HCT116 (cell line): ENCODE data around the gene KIF5C. TPM values are rescaled to one million over a fixed set of nuclear protein-coding genes. Genes with fewer than 3 reads are reported as not detected.

Experiments used
- ATAC-seq: fragments of 200-7000 bp; cut with Tn5 transposase; 2 replicates; pipeline ENCODE4 v1.9.1; 2020; ENCODE audit warnings: mild to moderate bottlenecking, moderate library complexity
- BruUV-seq: library from RNA; stranded (reverse); fragments of 400-500 nt; replicated peaks from 2 replicates; lab custom pipeline; 2021; lab: Mats Ljungman, UMichigan
- CTCF ChIA-PET: fragments of 300-600 bp; sonication (Branson Sonifier 250); formaldehyde crosslinking; loops from one replicate; lab custom pipeline; 2021; ENCODE audit warnings: antibody characterized with exemption; lab: Charles Lee
- POLR2A ChIA-PET: fragments of 300-600, 350-600 bp; sonication (Branson Sonifier 250); formaldehyde crosslinking; loops from one replicate; lab custom pipeline; 2021; ENCODE audit warnings: antibody characterized with exemption; lab: Charles Lee
- RAD21 ChIA-PET, 2 experiments: fragments of 300-600 bp; sonication (Branson Sonifier 250); formaldehyde crosslinking; loops; one replicate each; lab custom pipeline; 2023; ENCODE audit warnings: low total read pairs in 2 of 2; ENCODE audit not compliant: uncharacterized antibody in 2 of 2, unreplicated experiment in 2 of 2, low non-redundant PET in 1 of 2; lab: Charles Lee
- DNase-seq: peaks from one replicate; pipeline ENCODE4 v3.0.0-alpha.2; 2010; ENCODE audit warnings: low read depth, low spot score
- H2AFZ ChIP-seq: fragments of 200-600 bp; shearing (Covaris generic), sonication (generic); 2 replicates; pipeline ENCODE4 v1.6.1; 2017; ENCODE audit warnings: low read depth, mixed run types, mixed read lengths, antibody characterized with exemption, low read length; ENCODE audit not compliant: poor library complexity, severe bottlenecking
- H3K27ac ChIP-seq: 2 replicates; pipeline ENCODE4 v1.5.1; 2012; ENCODE audit warnings: low read depth, low read length
- H3K27me3 ChIP-seq: fragments of 200-600 bp; sonication (generic); 2 replicates; pipeline ENCODE4 v1.6.1; 2016; ENCODE audit warnings: mixed run types, low read length, mixed read lengths; ENCODE audit not compliant: insufficient read depth
- H3K36me3 ChIP-seq, 2 experiments: fragments of 200-500 bp in 1 of 2; fragments of 200-600 bp in 1 of 2; sonication (Bioruptor generic) in 1 of 2; sonication (generic) in 1 of 2; 2 replicates each; pipeline versions ENCODE4 v1.5.1 to v1.6.1; 2014 to 2016; ENCODE audit warnings: low read length in 2 of 2, inconsistent platforms in 1 of 2, mixed read lengths in 1 of 2, mixed run types in 1 of 2; ENCODE audit not compliant: insufficient read depth in 2 of 2, control insufficient read depth in 1 of 2
- H3K4me1 ChIP-seq, 2 experiments: fragments of 200-600 bp in 1 of 2; sonication (generic) in 1 of 2; 2 replicates each; pipeline versions ENCODE4 v1.5.1 to v1.6.1; 2012 to 2017; ENCODE audit warnings: low read length in 2 of 2, inconsistent platforms in 1 of 2, mild to moderate bottlenecking in 1 of 2, mixed read lengths in 1 of 2, mixed run types in 1 of 2, moderate library complexity in 1 of 2; ENCODE audit not compliant: insufficient read depth in 2 of 2, control insufficient read depth in 1 of 2
- H3K4me2 ChIP-seq: fragments of 200-600 bp; sonication (generic); 2 replicates; pipeline ENCODE4 v1.6.1; 2017; ENCODE audit warnings: mixed run types, low read length, mixed read lengths
- H3K4me3 ChIP-seq, 2 experiments: fragments of 200-600 bp in 1 of 2; sonication (generic) in 1 of 2; replicated peaks in 1 of 2; 2 replicates each; pipeline ENCODE4 v1.5.1; 2011 to 2016; ENCODE audit warnings: low read length in 2 of 2, control low read depth in 1 of 2, low read depth in 1 of 2, mild to moderate bottlenecking in 1 of 2, mixed read lengths in 1 of 2, mixed run types in 1 of 2
- H3K79me2 ChIP-seq: fragments of 200-600 bp; sonication (generic); 2 replicates; pipeline ENCODE4 v1.6.1; 2017; ENCODE audit warnings: mild to moderate bottlenecking, mixed run types, low read length, moderate library complexity, mixed read lengths; ENCODE audit not compliant: insufficient read depth
- H3K9ac ChIP-seq: fragments of 200-600 bp; sonication (generic); 2 replicates; pipeline ENCODE4 v1.6.1; 2016; ENCODE audit warnings: low read length, mixed read lengths
- H3K9me2 ChIP-seq: fragments of 200-600 bp; sonication (generic), shearing (Covaris generic); 2 replicates; pipeline ENCODE4 v1.6.1; 2017; ENCODE audit warnings: mixed run types, mild to moderate bottlenecking, moderate library complexity; ENCODE audit not compliant: insufficient read depth
- H3K9me3 ChIP-seq, 2 experiments: fragments of 200-500 bp in 1 of 2; fragments of 200-600 bp in 1 of 2; sonication (Bioruptor generic) in 1 of 2; sonication (generic) in 1 of 2; 2 replicates each; pipeline ENCODE4 v1.6.1; 2014 to 2017; ENCODE audit warnings: low read length in 2 of 2, mixed read lengths in 2 of 2, inconsistent platforms in 1 of 2, low read depth in 1 of 2, mild to moderate bottlenecking in 1 of 2, mixed run types in 1 of 2, moderate library complexity in 1 of 2; ENCODE audit not compliant: control insufficient read depth in 1 of 2, insufficient read depth in 1 of 2
- H4K20me1 ChIP-seq: fragments of 200-600 bp; sonication (generic), shearing (Covaris generic); 2 replicates; pipeline ENCODE4 v1.6.1; 2017; ENCODE audit warnings: mixed run types, mild to moderate bottlenecking, moderate library complexity; ENCODE audit not compliant: insufficient read depth
- CEBPB ChIP-seq: IDR thresholded peaks from 2 replicates; pipeline ENCODE4 v1.6.1; 2012; ENCODE audit warnings: low read depth
- EGR1 ChIP-seq: IDR thresholded peaks from 2 replicates; pipeline ENCODE4 v1.6.1; 2012; ENCODE audit warnings: low read depth
- EZH2 ChIP-seq: fragments of 200-600 bp; sonication (generic); IDR thresholded peaks from 2 replicates; pipeline ENCODE4 v1.6.1; 2017; ENCODE audit warnings: antibody characterized with exemption, mixed run types
- FOSL1 ChIP-seq: IDR thresholded peaks from 2 replicates; pipeline ENCODE4 v1.6.1; 2012; ENCODE audit warnings: low read depth
- JUND ChIP-seq: IDR thresholded peaks from 2 replicates; pipeline ENCODE4 v1.6.1; 2012
- POLR2A ChIP-seq: IDR thresholded peaks from 2 replicates; pipeline ENCODE4 v1.7.0; 2011; ENCODE audit warnings: borderline replicate concordance; ENCODE audit not compliant: insufficient read depth, insufficient read length; ENCODE audit errors: extremely low read depth
- POLR2AphosphoS5 ChIP-seq: IDR thresholded peaks from 2 replicates; pipeline ENCODE4 v1.6.1; 2011; ENCODE audit warnings: mild to moderate bottlenecking, low read depth, low read length, moderate library complexity
- RAD21 ChIP-seq: IDR thresholded peaks from 2 replicates; pipeline ENCODE4 v1.6.1; 2012; ENCODE audit warnings: low read depth, mild to moderate bottlenecking
- SIN3A ChIP-seq: IDR thresholded peaks from 2 replicates; pipeline ENCODE4 v1.6.1; 2012; ENCODE audit warnings: low read depth
- SP1 ChIP-seq: IDR thresholded peaks from 2 replicates; pipeline ENCODE4 v1.6.1; 2012; ENCODE audit warnings: low read depth
- SRF ChIP-seq: IDR thresholded peaks from 2 replicates; pipeline ENCODE4 v1.6.1; 2012; ENCODE audit warnings: low read depth
- TCF7L2 ChIP-seq: IDR thresholded peaks from 2 replicates; pipeline ENCODE4 v1.7.0; 2011; ENCODE audit warnings: borderline replicate concordance, inconsistent platforms; ENCODE audit not compliant: insufficient read depth, insufficient read length; ENCODE audit errors: extremely low read depth
- YY1 ChIP-seq: IDR thresholded peaks from 2 replicates; pipeline ENCODE4 v1.6.1; 2011; ENCODE audit warnings: low read length, low read depth, moderate library complexity, mild to moderate bottlenecking; ENCODE audit not compliant: insufficient replicate concordance; ENCODE audit errors: extremely low read depth
- ZFX ChIP-seq: fragments of 450-650 bp; IDR thresholded peaks from 2 replicates; pipeline ENCODE4 v1.6.1; 2017
- ZNF274 ChIP-seq: fragments of 200-500 bp; sonication (Bioruptor generic); IDR thresholded peaks from 2 replicates; pipeline ENCODE4 v1.6.1; 2014; ENCODE audit warnings: mild to moderate bottlenecking, low read depth, low read length, inconsistent platforms
- intact Hi-C: fragments of 100-400 bp; cut with micrococcal nuclease; formaldehyde crosslinking; loops from 2 replicates; pipeline ENCODE4 v1.10.0; 2022
- total RNA-seq: library from RNA; stranded (reverse); gene quantifications from one replicate; pipeline ENCODE4 v1.2.1, GENCODE V29; 2021; ENCODE audit not compliant: unreplicated experiment
- TF ChIP-seq, protein P1 (sequence below): IDR thresholded peaks from 2 replicates; pipeline ENCODE4 v1.6.1; 2012
- TF ChIP-seq, protein P2 (sequence below): IDR thresholded peaks from 2 replicates; pipeline ENCODE4 v1.6.1; 2011; ENCODE audit warnings: mild to moderate bottlenecking, low read length, moderate library complexity; ENCODE audit not compliant: insufficient replicate concordance; ENCODE audit errors: extremely low read depth
- TF ChIP-seq, protein P3 (sequence below), 3 experiments: fragments of 200-600 bp in 1 of 3; sonication (generic) in 1 of 3; IDR thresholded peaks in 2 of 3; conservative IDR thresholded peaks in 1 of 3; 2 replicates each; pipeline ENCODE4 v1.5.1; 2012 to 2017; ENCODE audit warnings: low read depth in 2 of 3, low read length in 2 of 3, antibody characterized with exemption in 1 of 3, borderline replicate concordance in 1 of 3, control low read depth in 1 of 3, mild to moderate bottlenecking in 1 of 3, mixed read lengths in 1 of 3, mixed run types in 1 of 3, moderate library complexity in 1 of 3; ENCODE audit not compliant: insufficient read depth in 1 of 3

Gene KIF5C
- total RNA-seq, 1 experiment from 2014 or later = 6.5 TPM

DNA sequence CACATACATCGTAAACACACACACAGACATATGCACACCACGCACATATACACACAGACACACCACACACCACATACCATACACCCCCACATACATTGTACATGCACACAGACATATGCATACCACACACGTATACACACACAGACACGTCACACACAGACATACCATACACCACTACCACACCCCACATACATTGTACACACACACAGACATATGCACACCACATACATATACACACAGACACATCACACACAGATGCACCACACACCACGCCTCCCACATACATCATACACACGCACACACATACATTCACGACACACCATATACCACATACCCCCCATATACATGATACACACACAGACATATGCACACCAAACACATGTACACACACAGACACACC lies 58.4 kb downstream of the KIF5C start:
- ATAC-seq (no peak), DNase-seq (no peak)
- TF ChIP-seq POLR2A = no peak
- no peak for TF ChIP-seq EZH2
- TF ChIP-seq JUND = no peak
- TF ChIP-seq, protein P1, sequence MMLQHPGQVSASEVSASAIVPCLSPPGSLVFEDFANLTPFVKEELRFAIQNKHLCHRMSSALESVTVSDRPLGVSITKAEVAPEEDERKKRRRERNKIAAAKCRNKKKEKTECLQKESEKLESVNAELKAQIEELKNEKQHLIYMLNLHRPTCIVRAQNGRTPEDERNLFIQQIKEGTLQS = no peak
- no peak for TF ChIP-seq TCF7L2
- no peak for TF ChIP-seq SRF
- TF ChIP-seq, protein P2, sequence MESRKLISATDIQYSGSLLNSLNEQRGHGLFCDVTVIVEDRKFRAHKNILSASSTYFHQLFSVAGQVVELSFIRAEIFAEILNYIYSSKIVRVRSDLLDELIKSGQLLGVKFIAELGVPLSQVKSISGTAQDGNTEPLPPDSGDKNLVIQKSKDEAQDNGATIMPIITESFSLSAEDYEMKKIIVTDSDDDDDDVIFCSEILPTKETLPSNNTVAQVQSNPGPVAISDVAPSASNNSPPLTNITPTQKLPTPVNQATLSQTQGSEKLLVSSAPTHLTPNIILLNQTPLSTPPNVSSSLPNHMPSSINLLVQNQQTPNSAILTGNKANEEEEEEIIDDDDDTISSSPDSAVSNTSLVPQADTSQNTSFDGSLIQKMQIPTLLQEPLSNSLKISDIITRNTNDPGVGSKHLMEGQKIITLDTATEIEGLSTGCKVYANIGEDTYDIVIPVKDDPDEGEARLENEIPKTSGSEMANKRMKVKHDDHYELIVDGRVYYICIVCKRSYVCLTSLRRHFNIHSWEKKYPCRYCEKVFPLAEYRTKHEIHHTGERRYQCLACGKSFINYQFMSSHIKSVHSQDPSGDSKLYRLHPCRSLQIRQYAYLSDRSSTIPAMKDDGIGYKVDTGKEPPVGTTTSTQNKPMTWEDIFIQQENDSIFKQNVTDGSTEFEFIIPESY = no peak
- no peak for TF ChIP-seq CEBPB
- TF ChIP-seq SIN3A = no peak
- no peak for TF ChIP-seq ZNF274
- no peak for TF ChIP-seq RAD21
- TF ChIP-seq ZFX = no peak
- no peak for TF ChIP-seq EGR1
- no peak for TF ChIP-seq POLR2AphosphoS5
- TF ChIP-seq SP1 = no peak
- no peak for TF ChIP-seq FOSL1
- no peak for TF ChIP-seq YY1
- TF ChIP-seq, protein P3, sequence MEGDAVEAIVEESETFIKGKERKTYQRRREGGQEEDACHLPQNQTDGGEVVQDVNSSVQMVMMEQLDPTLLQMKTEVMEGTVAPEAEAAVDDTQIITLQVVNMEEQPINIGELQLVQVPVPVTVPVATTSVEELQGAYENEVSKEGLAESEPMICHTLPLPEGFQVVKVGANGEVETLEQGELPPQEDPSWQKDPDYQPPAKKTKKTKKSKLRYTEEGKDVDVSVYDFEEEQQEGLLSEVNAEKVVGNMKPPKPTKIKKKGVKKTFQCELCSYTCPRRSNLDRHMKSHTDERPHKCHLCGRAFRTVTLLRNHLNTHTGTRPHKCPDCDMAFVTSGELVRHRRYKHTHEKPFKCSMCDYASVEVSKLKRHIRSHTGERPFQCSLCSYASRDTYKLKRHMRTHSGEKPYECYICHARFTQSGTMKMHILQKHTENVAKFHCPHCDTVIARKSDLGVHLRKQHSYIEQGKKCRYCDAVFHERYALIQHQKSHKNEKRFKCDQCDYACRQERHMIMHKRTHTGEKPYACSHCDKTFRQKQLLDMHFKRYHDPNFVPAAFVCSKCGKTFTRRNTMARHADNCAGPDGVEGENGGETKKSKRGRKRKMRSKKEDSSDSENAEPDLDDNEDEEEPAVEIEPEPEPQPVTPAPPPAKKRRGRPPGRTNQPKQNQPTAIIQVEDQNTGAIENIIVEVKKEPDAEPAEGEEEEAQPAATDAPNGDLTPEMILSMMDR (IDR thresholded peaks at IDR 0.05 in 2 of 3, conservative IDR thresholded peaks at IDR 0.05 in 1 of 3; ENCODE audit: borderline replicate concordance in 1 of 3, insufficient read depth in 1 of 3, low read depth in 2 of 3, low read length in 2 of 3) = no peak
- no peak overlapping the region for H3K4me3 ChIP-seq
- no peaks in the 10 kb centered on the region for H3K9me3 ChIP-seq
- intact Hi-C loops = no loop called here
- H3K9ac ChIP-seq = no peak overlapping the region
- RAD21 ChIA-PET = no interaction called here
- H3K36me3 ChIP-seq = no peaks in the 10 kb centered on the region
- no peak overlapping the region for H3K4me2 ChIP-seq
- H2AFZ ChIP-seq = no peak overlapping the region
- H3K27me3 ChIP-seq = no peaks in the 10 kb centered on the region
- H3K9me2 ChIP-seq = no peaks in the 10 kb centered on the region
- CTCF ChIA-PET = no interaction called here
- no peaks in the 10 kb centered on the region for H3K4me1 ChIP-seq
- H3K79me2 ChIP-seq = no peaks in the 10 kb centered on the region
- POLR2A ChIA-PET = no interaction called here
- H4K20me1 ChIP-seq = no peaks in the 10 kb centered on the region
- no peak overlapping the region for H3K27ac ChIP-seq
- no TSS peak for BruUV-seq
